Measurements from ENCODE around the gene AK8.

- no peak for TF ChIP-seq FOXK2 (IDR thresholded peaks at IDR 0.05)
- no peak for TF ChIP-seq L3MBTL2 (conservative IDR thresholded peaks at IDR 0.05)
Observed at GRCh38 chr9:132788378-132788777, 89.7 kb downstream of the AK8 start.
